H9 (cell line): ENCODE results near the gene WNT10A. TPM values are rescaled to one million over a fixed set of nuclear protein-coding genes. Genes with fewer than 3 reads are reported as not detected.
"Not testable (repeated sequence)": the region's sequence is repeated elsewhere in the genome, so short reads cannot be mapped to it uniquely, and the experiment has no call there.

ENCODE experiments used
- DNase-seq: peaks from one replicate; pipeline ENCODE4 v3.0.0-alpha.2; 2017
- H2AFZ ChIP-seq: one replicate; pipeline ENCODE4 v1.6.1; 2013; ENCODE audit warnings: mild to moderate bottlenecking, low read length, control low read depth, moderate library complexity
- H2AK5ac ChIP-seq: 2 replicates; pipeline ENCODE4 v1.6.1; 2013; ENCODE audit warnings: low read length, control low read depth, mixed read lengths; ENCODE audit not compliant: insufficient read length
- H2BK120ac ChIP-seq: one replicate; pipeline ENCODE4 v1.6.1; 2013; ENCODE audit warnings: low read depth, mild to moderate bottlenecking, low read length, control low read depth, inconsistent platforms; ENCODE audit not compliant: poor library complexity, severe bottlenecking
- H2BK12ac ChIP-seq: 2 replicates; pipeline ENCODE4 v1.6.1; 2013; ENCODE audit warnings: low read length, control low read depth, mixed read lengths, low read depth; ENCODE audit not compliant: insufficient read length
- H2BK15ac ChIP-seq: 2 replicates; pipeline ENCODE4 v1.6.1; 2013; ENCODE audit warnings: low read depth, low read length, control low read depth
- H2BK20ac ChIP-seq: one replicate; pipeline ENCODE4 v1.6.1; 2013; ENCODE audit warnings: low read depth, mild to moderate bottlenecking, low read length, control low read depth, inconsistent platforms; ENCODE audit not compliant: poor library complexity, severe bottlenecking
- H2BK5ac ChIP-seq: 2 replicates; pipeline ENCODE4 v1.6.1; 2013; ENCODE audit warnings: low read length, control low read depth, mixed read lengths; ENCODE audit not compliant: insufficient read length
- H3K14ac ChIP-seq: 2 replicates; pipeline ENCODE4 v1.6.1; 2013; ENCODE audit warnings: low read length, control low read depth; ENCODE audit not compliant: insufficient read depth
- H3K18ac ChIP-seq: 2 replicates; pipeline ENCODE4 v1.6.1; 2013; ENCODE audit warnings: low read depth, mild to moderate bottlenecking, mixed read lengths, low read length, control low read depth; ENCODE audit not compliant: insufficient read length
- H3K23ac ChIP-seq: 2 replicates; pipeline ENCODE4 v1.6.1; 2013; ENCODE audit warnings: low read length, control low read depth, mixed read lengths, low read depth; ENCODE audit not compliant: insufficient read length
- H3K23me2 ChIP-seq: 2 replicates; pipeline ENCODE4 v1.6.1; 2013; ENCODE audit warnings: low read depth, mild to moderate bottlenecking, mixed read lengths, low read length, control low read depth; ENCODE audit not compliant: insufficient read length, poor library complexity, severe bottlenecking
- H3K27ac ChIP-seq: 2 replicates; pipeline ENCODE4 v1.5.1; 2013; ENCODE audit warnings: low read length, control low read depth, mixed read lengths, low read depth; ENCODE audit not compliant: insufficient read length
- H3K27me3 ChIP-seq: 2 replicates; pipeline ENCODE4 v1.6.1; 2013; ENCODE audit warnings: low read length, control low read depth, inconsistent platforms; ENCODE audit not compliant: insufficient read depth
- H3K4ac ChIP-seq: 2 replicates; pipeline ENCODE4 v1.6.1; 2013; ENCODE audit warnings: low read depth, mild to moderate bottlenecking, control low read depth, inconsistent platforms, low read length, moderate library complexity
- H3K4me1 ChIP-seq: 2 replicates; pipeline ENCODE4 v1.6.1; 2013; ENCODE audit warnings: low read length, control low read depth, inconsistent platforms; ENCODE audit not compliant: insufficient read depth
- H3K4me2 ChIP-seq: 2 replicates; pipeline ENCODE4 v1.6.1; 2013; ENCODE audit warnings: low read length, control low read depth, mixed read lengths; ENCODE audit not compliant: insufficient read length, insufficient read depth
- H3K56ac ChIP-seq: 2 replicates; pipeline ENCODE4 v1.6.1; 2013; ENCODE audit warnings: low read depth, mild to moderate bottlenecking, mixed read lengths, low read length, control low read depth; ENCODE audit not compliant: insufficient read length
- H3K79me1 ChIP-seq: 2 replicates; pipeline ENCODE4 v1.6.1; 2013; ENCODE audit warnings: low read depth, mild to moderate bottlenecking, moderate library complexity, low read length, control low read depth, inconsistent platforms; ENCODE audit not compliant: insufficient read depth, poor library complexity, severe bottlenecking
- H3K79me2 ChIP-seq: 2 replicates; pipeline ENCODE4 v1.6.1; 2013; ENCODE audit warnings: low read length, control low read depth, inconsistent platforms; ENCODE audit not compliant: insufficient read depth
- H3K9ac ChIP-seq: 2 replicates; pipeline ENCODE4 v1.6.1; 2013; ENCODE audit warnings: low read length, control low read depth, mixed read lengths; ENCODE audit not compliant: insufficient read length; ENCODE audit errors: extremely low read depth
- H3K9me3 ChIP-seq: one replicate; pipeline ENCODE4 v1.6.1; 2013; ENCODE audit warnings: low read depth, low read length, inconsistent platforms; ENCODE audit not compliant: control insufficient read depth
- H3T11ph ChIP-seq: one replicate; pipeline ENCODE4 v1.6.1; 2013; ENCODE audit warnings: mild to moderate bottlenecking, low read length, control low read depth, inconsistent platforms
- H4K20me1 ChIP-seq: one replicate; pipeline ENCODE4 v1.6.1; 2013; ENCODE audit not compliant: control insufficient read depth, insufficient read length, insufficient read depth
- H4K5ac ChIP-seq: 2 replicates; pipeline ENCODE4 v1.6.1; 2013; ENCODE audit warnings: low read depth, mild to moderate bottlenecking, mixed read lengths, low read length, control low read depth; ENCODE audit not compliant: insufficient read length
- H4K8ac ChIP-seq: replicated peaks from 2 replicates; pipeline ENCODE4 v1.6.1; 2013; ENCODE audit warnings: low read length, control low read depth, mixed read lengths, low read depth; ENCODE audit not compliant: insufficient read length
- H4K91ac ChIP-seq: 2 replicates; pipeline ENCODE4 v1.6.1; 2013; ENCODE audit warnings: low read depth, mild to moderate bottlenecking, moderate library complexity, mixed read lengths, low read length, control low read depth; ENCODE audit not compliant: insufficient read length
- H3K27ac Mint-ChIP-seq, 3 experiments: 2 replicates in 2 of 3; 3 replicates in 1 of 3; pipeline ENCODE4 v1.8.0; 2020 to 2021; ENCODE audit warnings: mixed read lengths in 3 of 3, mild to moderate bottlenecking in 1 of 3, moderate library complexity in 1 of 3
- H3K27me3 Mint-ChIP-seq: 2 replicates; pipeline ENCODE4 v1.8.0; 2021; ENCODE audit warnings: low read depth, mild to moderate bottlenecking, moderate library complexity, mixed read lengths
- H3K36me3 Mint-ChIP-seq, 3 experiments: 2 replicates in 2 of 3; 3 replicates in 1 of 3; pipeline ENCODE4 v1.8.0; 2020 to 2021; ENCODE audit warnings: low read depth in 3 of 3, mixed read lengths in 3 of 3; ENCODE audit not compliant: insufficient read depth in 1 of 3
- H3K4me1 Mint-ChIP-seq, 2 experiments: 2 replicates each; pipeline ENCODE4 v1.8.0; 2020; ENCODE audit warnings: mixed read lengths in 2 of 2
- H3K4me3 Mint-ChIP-seq, 2 experiments: 2 replicates in 1 of 2; 3 replicates in 1 of 2; pipeline ENCODE4 v1.8.0; 2020 to 2021; ENCODE audit warnings: mild to moderate bottlenecking in 2 of 2, mixed read lengths in 2 of 2, moderate library complexity in 1 of 2
- H3K9me3 Mint-ChIP-seq, 2 experiments: 2 replicates in 1 of 2; 3 replicates in 1 of 2; pipeline ENCODE4 v1.8.0; 2020; ENCODE audit warnings: mild to moderate bottlenecking in 2 of 2, mixed read lengths in 2 of 2, moderate library complexity in 1 of 2
- WGBS: extraction: QIAGEN DNeasy Blood & Tissue Kit; methylation state at CpG from one replicate; pipeline ENCODE4 v1.1.7; 2013; ENCODE audit warnings: missing lambda C conversion rate, low lambda C conversion rate, mixed read lengths; ENCODE audit not compliant: insufficient read length; ENCODE audit errors: extremely low coverage; 5-methylcytosine and 5-hydroxymethylcytosine counted together
- total RNA-seq: library from RNA; stranded (reverse); gene quantifications from 2 replicates; pipeline ENCODE4 v1.2.1, GENCODE V29; 2021
- TF ChIP-seq, protein P1 (sequence below): fragments of 200-600 bp; sonication (generic); conservative IDR thresholded peaks from 3 replicates; pipeline ENCODE4 v1.8.0; 2021; ENCODE audit warnings: antibody characterized with exemption, mild to moderate bottlenecking

The WNT10A gene
- total RNA-seq, 1 experiment from 2014 or later = not detected

DNA sequence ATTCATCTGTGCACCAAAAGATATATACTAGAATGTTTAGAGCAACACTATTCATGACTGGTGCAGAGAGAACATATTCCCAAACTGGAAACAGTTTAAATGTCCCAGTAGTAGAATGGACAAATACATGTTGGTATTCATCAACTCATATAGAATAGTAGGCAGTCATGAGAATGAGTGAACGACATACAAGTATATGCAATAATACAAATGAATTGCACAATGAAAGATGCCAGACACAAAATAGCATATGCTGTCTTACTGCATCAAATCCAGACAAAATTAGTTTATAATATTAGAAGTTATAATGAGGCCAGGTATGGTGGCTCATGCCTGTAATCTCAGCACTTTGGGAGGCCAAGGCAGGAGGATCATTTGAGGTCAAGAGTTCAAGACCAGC, 40.8 kb upstream of the WNT10A start:
- Histone ChIP-seq H2BK15ac (no peak overlapping the region), H3K9ac (no peak overlapping the region), H3K79me1 (no peaks in the 10 kb centered on the region), H3T11ph (no peak overlapping the region), H4K20me1 (no peaks in the 10 kb centered on the region), H2AK5ac (no peak overlapping the region), H3K4ac (no peak overlapping the region), H2BK20ac (no peak overlapping the region), H3K18ac (no peak overlapping the region), H3K23me2 (no peaks in the 10 kb centered on the region), H2AFZ (no peak overlapping the region), H2BK12ac (no peak overlapping the region), H2BK5ac (no peak overlapping the region), H2BK120ac (no peak overlapping the region), H3K9me3 (no peaks in the 10 kb centered on the region), H3K23ac (no peak overlapping the region), H4K5ac (no peak overlapping the region), H3K27me3 (no peaks in the 10 kb centered on the region), H3K4me2 (no peak overlapping the region), H3K14ac (no peak overlapping the region), H4K91ac (no peak overlapping the region), H3K79me2 (no peaks in the 10 kb centered on the region), H3K56ac (no peak overlapping the region), H3K4me1 (no peaks in the 10 kb centered on the region), H3K27ac (no peak overlapping the region), H4K8ac (no peak overlapping the region)
- 0 out of 4 replicates have a peak, but pooled peaks cover 0 to 3% of the 10 kb centered on the region in 2 experiments for H3K4me1 Mint-ChIP-seq
- no peaks in the 10 kb centered on the region for H3K36me3 Mint-ChIP-seq
- no CpG with 5 or more reads among the region's 1 CpG for WGBS
- peaks cover 10% of the 10 kb centered on the region in 2 experiments for H3K9me3 Mint-ChIP-seq
- no peak for DNase-seq
- no peak overlapping the region for H3K27ac Mint-ChIP-seq
- no peak overlapping the region for H3K4me3 Mint-ChIP-seq
- H3K27me3 Mint-ChIP-seq = peaks cover 15% of the 10 kb centered on the region
- TF ChIP-seq, protein P1, sequence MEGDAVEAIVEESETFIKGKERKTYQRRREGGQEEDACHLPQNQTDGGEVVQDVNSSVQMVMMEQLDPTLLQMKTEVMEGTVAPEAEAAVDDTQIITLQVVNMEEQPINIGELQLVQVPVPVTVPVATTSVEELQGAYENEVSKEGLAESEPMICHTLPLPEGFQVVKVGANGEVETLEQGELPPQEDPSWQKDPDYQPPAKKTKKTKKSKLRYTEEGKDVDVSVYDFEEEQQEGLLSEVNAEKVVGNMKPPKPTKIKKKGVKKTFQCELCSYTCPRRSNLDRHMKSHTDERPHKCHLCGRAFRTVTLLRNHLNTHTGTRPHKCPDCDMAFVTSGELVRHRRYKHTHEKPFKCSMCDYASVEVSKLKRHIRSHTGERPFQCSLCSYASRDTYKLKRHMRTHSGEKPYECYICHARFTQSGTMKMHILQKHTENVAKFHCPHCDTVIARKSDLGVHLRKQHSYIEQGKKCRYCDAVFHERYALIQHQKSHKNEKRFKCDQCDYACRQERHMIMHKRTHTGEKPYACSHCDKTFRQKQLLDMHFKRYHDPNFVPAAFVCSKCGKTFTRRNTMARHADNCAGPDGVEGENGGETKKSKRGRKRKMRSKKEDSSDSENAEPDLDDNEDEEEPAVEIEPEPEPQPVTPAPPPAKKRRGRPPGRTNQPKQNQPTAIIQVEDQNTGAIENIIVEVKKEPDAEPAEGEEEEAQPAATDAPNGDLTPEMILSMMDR = no peak

DNA sequence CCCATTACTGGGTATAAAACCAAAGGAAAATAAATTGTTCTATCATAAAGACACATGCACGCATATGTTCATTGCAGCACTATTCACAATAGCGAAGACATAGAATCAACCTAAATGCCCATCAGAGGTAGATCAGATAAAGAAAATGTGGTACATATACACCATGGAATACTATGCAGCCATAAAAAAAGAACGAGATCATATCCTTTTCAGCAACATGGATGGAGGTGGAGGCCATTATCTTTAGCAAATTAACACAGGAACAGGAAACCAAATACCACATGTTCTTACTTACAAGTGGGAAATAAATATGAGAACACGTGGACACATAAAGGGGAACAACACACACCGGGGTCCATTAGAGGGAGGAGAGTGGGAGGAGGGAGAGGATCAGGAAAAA, 36.3 kb upstream of the WNT10A start:
- Mint-ChIP-seq H3K9me3 (peaks cover 24 to 28% of the 10 kb centered on the region in 2 experiments), H3K27me3 (peaks cover 20% of the 10 kb centered on the region)
- H2BK15ac ChIP-seq, H4K20me1 ChIP-seq, H3K9me3 ChIP-seq, H3K14ac ChIP-seq, H3K23me2 ChIP-seq, H3K4me3 Mint-ChIP-seq, H3K18ac ChIP-seq, H3K56ac ChIP-seq, H2AK5ac ChIP-seq, H3K4me1 Mint-ChIP-seq, H3K27me3 ChIP-seq, H2BK120ac ChIP-seq, H3K9ac ChIP-seq, H3K27ac ChIP-seq, H2AFZ ChIP-seq, H2BK12ac ChIP-seq, H2BK5ac ChIP-seq, H3K79me1 ChIP-seq, DNase-seq, H3K4me2 ChIP-seq, H3K4ac ChIP-seq, H3T11ph ChIP-seq, H4K8ac ChIP-seq, H3K4me1 ChIP-seq, H4K5ac ChIP-seq, H4K91ac ChIP-seq, H3K79me2 ChIP-seq, H3K27ac Mint-ChIP-seq, H3K36me3 Mint-ChIP-seq, H3K23ac ChIP-seq, H2BK20ac ChIP-seq: not testable (repeated sequence)
- WGBS = no CpG with 5 or more reads among the region's 5 CpGs
